ENCODE data around the gene PKLR.

The PKLR gene

GRCh38 chr1:155285631-155286044, 15.6 kb downstream of the PKLR start:
- no peak for DNase-seq
- H3K36me3 ChIP-seq (replicated peaks) = no peaks in the 10 kb centered on the region
- in situ Hi-C loops (cut with HindIII; ENCODE audit: low pct_ligation_motif_present, low sequenced_read_pairs) = no loop called here
- H3K27me3 ChIP-seq (replicated peaks) = no peaks in the 10 kb centered on the region
- no peak overlapping the region for H3K4me3 ChIP-seq (ENCODE audit: low read depth, low read length)
- TF ChIP-seq CTCF (IDR thresholded peaks at IDR 0.05; ENCODE audit: low read depth, low read length, missing control alignments) = no peak
- H3K27ac ChIP-seq = no peak overlapping the region

DNA sequence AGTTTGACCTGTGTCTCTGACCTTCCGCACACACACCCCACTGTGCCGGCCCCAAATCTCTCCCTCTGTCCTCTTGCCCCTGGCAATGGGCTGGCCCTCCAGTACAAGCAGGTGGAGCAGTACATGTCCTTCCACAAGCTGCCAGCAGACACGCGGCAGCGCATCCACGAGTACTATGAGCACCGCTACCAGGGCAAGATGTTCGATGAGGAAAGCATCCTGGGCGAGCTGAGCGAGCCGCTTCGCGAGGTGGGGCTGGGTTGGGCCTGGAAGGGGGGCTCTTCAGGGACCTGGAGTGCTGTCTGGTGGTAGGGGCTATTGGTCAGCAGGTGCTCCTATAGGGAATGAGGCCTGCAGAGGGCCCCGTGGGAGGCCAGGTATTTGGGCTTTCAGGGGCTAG, 16.2 kb downstream of the PKLR start:
- no peak for DNase-seq
- TF ChIP-seq CTCF (IDR thresholded peaks at IDR 0.05; ENCODE audit: low read depth, low read length, missing control alignments) = no peak
- Histone ChIP-seq H3K27me3 (replicated peaks) (no peaks in the 10 kb centered on the region), H3K4me3 (ENCODE audit: low read depth, low read length) (no peak overlapping the region), H3K27ac (no peak overlapping the region), H3K36me3 (replicated peaks) (no peaks in the 10 kb centered on the region)
- in situ Hi-C loops (cut with HindIII; ENCODE audit: low pct_ligation_motif_present, low sequenced_read_pairs) = no loop called here

- no peak for DNase-seq
- Histone ChIP-seq H3K27ac (no peak overlapping the region), H3K4me3 (ENCODE audit: low read depth, low read length) (no peak overlapping the region), H3K27me3 (replicated peaks) (no peaks in the 10 kb centered on the region), H3K36me3 (replicated peaks) (no peaks in the 10 kb centered on the region)
- in situ Hi-C loops (cut with HindIII; ENCODE audit: low pct_ligation_motif_present, low sequenced_read_pairs) = no loop called here
- no peak for TF ChIP-seq CTCF (IDR thresholded peaks at IDR 0.05; ENCODE audit: low read depth, low read length, missing control alignments)
These were observed 16.8 kb downstream of the PKLR start for GRCh38 chr1:155284476-155284875.

- no peak overlapping the region for H3K27ac ChIP-seq
- in situ Hi-C loops (cut with HindIII; ENCODE audit: low pct_ligation_motif_present, low sequenced_read_pairs) = no loop called here
- no peak for DNase-seq
- H3K36me3 ChIP-seq (replicated peaks) = no peaks in the 10 kb centered on the region
- H3K4me3 ChIP-seq (ENCODE audit: low read depth, low read length) = no peak overlapping the region
- no peaks in the 10 kb centered on the region for H3K27me3 ChIP-seq (replicated peaks)
- no peak for TF ChIP-seq CTCF (IDR thresholded peaks at IDR 0.05; ENCODE audit: low read depth, low read length, missing control alignments)
These were observed 18.6 kb downstream of the PKLR start for GRCh38 chr1:155282488-155283091.

GRCh38 chr1:155279268-155279667, 22.0 kb downstream of the PKLR start:
- in situ Hi-C loops (cut with HindIII; ENCODE audit: low pct_ligation_motif_present, low sequenced_read_pairs) = no loop called here
- no peak for DNase-seq
- no peak for TF ChIP-seq CTCF (IDR thresholded peaks at IDR 0.05; ENCODE audit: low read depth, low read length, missing control alignments)
- no peak overlapping the region for H3K27ac ChIP-seq
- H3K36me3 ChIP-seq (replicated peaks) = no peaks in the 10 kb centered on the region
- no peaks in the 10 kb centered on the region for H3K27me3 ChIP-seq (replicated peaks)
- H3K4me3 ChIP-seq (ENCODE audit: low read depth, low read length) = no peak overlapping the region

GRCh38 chr1:155278689-155279160, 22.5 kb downstream of the PKLR start:
- no peak for DNase-seq
- Histone ChIP-seq H3K27me3 (replicated peaks) (no peaks in the 10 kb centered on the region), H3K27ac (no peak overlapping the region), H3K4me3 (ENCODE audit: low read depth, low read length) (no peak overlapping the region), H3K36me3 (replicated peaks) (no peaks in the 10 kb centered on the region)
- in situ Hi-C loops (cut with HindIII; ENCODE audit: low pct_ligation_motif_present, low sequenced_read_pairs) = no loop called here
- no peak for TF ChIP-seq CTCF (IDR thresholded peaks at IDR 0.05; ENCODE audit: low read depth, low read length, missing control alignments)
